T-cell (primary cell): ENCODE results near the gene YIF1B. TPM values are rescaled to one million over a fixed set of nuclear protein-coding genes. Genes with fewer than 3 reads are reported as not detected.

Experiments
- ATAC-seq, 4 experiments: fragments of 200-7000 bp in 3 of 4; fragments of 150-1000 bp in 1 of 4; cut with Tn5 transposase; replicated peaks in 1 of 4; 1 replicate in 3 of 4; 2 replicates in 1 of 4; pipeline ENCODE4 v1.10.0; 2021; ENCODE audit warnings: moderate library complexity in 3 of 4, mild to moderate bottlenecking in 2 of 4, moderate number of reproducible peaks in 1 of 4
- CTCF ChIA-PET, 2 donors: fragments of 300-600 bp; sonication (Branson Sonifier 250); formaldehyde crosslinking; loops; one replicate each; lab custom pipeline; 2022; ENCODE audit warnings: antibody characterized with exemption in 2 of 2; lab: Charles Lee
- POLR2A ChIA-PET, 2 donors: fragments of 300-600 bp; sonication (Branson Sonifier 250); formaldehyde crosslinking; loops; one replicate each; lab custom pipeline; 2022; ENCODE audit warnings: antibody characterized with exemption in 2 of 2; lab: Charles Lee
- DNase-seq, 35 experiments: peaks; one replicate each; pipeline versions ENCODE4 v3.0.0 to v3.0.0-alpha.2; 2013 to 2023
- H3K27ac ChIP-seq: one replicate; pipeline ENCODE4 v1.5.1; 2013; ENCODE audit warnings: low read length
- H3K27me3 ChIP-seq, 2 experiments: replicated peaks in 1 of 2; 1 replicate in 1 of 2; 2 replicates in 1 of 2; pipeline versions ENCODE4 v1.6.1 to v1.7.0; 2013; ENCODE audit warnings: low read length in 1 of 2, mixed read lengths in 1 of 2; ENCODE audit not compliant: control insufficient read depth in 2 of 2, insufficient read depth in 2 of 2; ENCODE audit errors: extremely low read depth in 1 of 2
- H3K36me3 ChIP-seq, 2 donors: 1 replicate in 1 of 2; 2 replicates in 1 of 2; pipeline versions ENCODE4 v1.6.1 to v1.7.0; 2013; ENCODE audit warnings: low read length in 1 of 2; ENCODE audit not compliant: control insufficient read depth in 2 of 2, insufficient read depth in 1 of 2; ENCODE audit errors: extremely low read depth in 1 of 2
- H3K4me1 ChIP-seq, 2 experiments: 1 replicate in 1 of 2; 2 replicates in 1 of 2; pipeline versions ENCODE4 v1.6.1 to v1.7.0; 2013; ENCODE audit warnings: low read length in 2 of 2, mixed read lengths in 1 of 2; ENCODE audit not compliant: insufficient read depth in 2 of 2, control insufficient read depth in 1 of 2; ENCODE audit errors: extremely low read depth in 1 of 2
- H3K4me3 ChIP-seq, 2 donors: 1 replicate in 1 of 2; 2 replicates in 1 of 2; pipeline versions ENCODE4 v1.5.1 to v1.7.0; 2013; ENCODE audit warnings: mild to moderate bottlenecking in 2 of 2, low read length in 1 of 2, moderate library complexity in 1 of 2; ENCODE audit not compliant: control insufficient read depth in 1 of 2; ENCODE audit errors: extremely low read depth in 1 of 2
- H3K9me3 ChIP-seq: 2 replicates; pipeline ENCODE4 v1.7.0; 2013
- H3K27ac Mint-ChIP-seq, 2 donors: one replicate each; pipeline ENCODE4 v1.8.0; 2020 to 2021; ENCODE audit warnings: mild to moderate bottlenecking in 2 of 2, mixed read lengths in 2 of 2
- H3K27me3 Mint-ChIP-seq, 2 donors: one replicate each; pipeline ENCODE4 v1.8.0; 2021 to 2022; ENCODE audit warnings: mixed read lengths in 2 of 2
- H3K36me3 Mint-ChIP-seq: one replicate; pipeline ENCODE4 v1.8.0; 2021; ENCODE audit warnings: mixed read lengths
- H3K4me1 Mint-ChIP-seq, 3 donors: one replicate each; pipeline ENCODE4 v1.8.0; 2020 to 2022; ENCODE audit warnings: mixed read lengths in 3 of 3, mild to moderate bottlenecking in 1 of 3
- H3K4me3 Mint-ChIP-seq, 3 donors: one replicate each; pipeline ENCODE4 v1.8.0; 2020 to 2022; ENCODE audit warnings: mild to moderate bottlenecking in 3 of 3, mixed read lengths in 3 of 3, moderate library complexity in 3 of 3
- H3K9me3 Mint-ChIP-seq, 3 donors: one replicate each; pipeline ENCODE4 v1.8.0; 2020 to 2022; ENCODE audit warnings: mixed read lengths in 3 of 3
- WGBS: methylation state at CpG from one replicate; pipeline ENCODE4 v1.1.5; 2013; ENCODE audit warnings: missing lambda C conversion rate; ENCODE audit not compliant: insufficient coverage; 5-methylcytosine and 5-hydroxymethylcytosine counted together
- total RNA-seq, 35 experiments: library from RNA in 6 of 35; stranded (reverse) in 6 of 35; fragments of 120-200 nt in 1 of 35; gene quantifications; one replicate each; pipeline versions ENCODE4 v1.2.1 to v1.2.4 and lab custom pipeline; 2013 to 2026

The YIF1B gene
- total RNA-seq, 5 donors from 2014 or later (not counting 1 experiment from before 2014, with no cell fraction given): 28.1 to 39.1 (median 34.1) TPM

GRCh38 chr19:38255383-38256014 lies 60.2 kb downstream of the YIF1B start:
- H3K36me3 Mint-ChIP-seq: no peaks in the 10 kb centered on the region
- Histone ChIP-seq H3K27ac (no peak overlapping the region), H3K4me3 (no peak overlapping the region), H3K36me3 (no peaks in the 10 kb centered on the region), H3K4me1 (peaks cover 0 to 5% of the 10 kb centered on the region in 2 experiments), H3K9me3 (no peaks in the 10 kb centered on the region), H3K27me3 (peaks cover 0 to 53% of the 10 kb centered on the region in 2 experiments)
- no peak for DNase-seq
- no peaks in the 10 kb centered on the region for H3K9me3 Mint-ChIP-seq
- ChIA-PET POLR2A (no interaction called here), CTCF (no interaction called here)
- no peak overlapping the region for H3K4me3 Mint-ChIP-seq
- peaks cover 0 to 10% (median 2%) of the 10 kb centered on the region in 3 donors for H3K4me1 Mint-ChIP-seq
- H3K27ac Mint-ChIP-seq: no peak overlapping the region
- ATAC-seq: no peak
- WGBS: 70% methylated on average over 10 of the region's 17 CpGs
- H3K27me3 Mint-ChIP-seq: peaks cover 26 to 29% of the 10 kb centered on the region in 2 donors

- ATAC-seq (no peak), DNase-seq (no peak)
- Histone ChIP-seq H3K27ac (no peak overlapping the region), H3K36me3 (no peaks in the 10 kb centered on the region), H3K27me3 (peaks cover 0 to 51% of the 10 kb centered on the region in 2 experiments), H3K4me1 (peaks cover 0 to 5% of the 10 kb centered on the region in 2 experiments), H3K4me3 (no peak overlapping the region), H3K9me3 (no peaks in the 10 kb centered on the region)
- ChIA-PET POLR2A (no interaction called here), CTCF (no interaction called here)
- no peak overlapping the region for H3K27ac Mint-ChIP-seq
- no peaks in the 10 kb centered on the region for H3K9me3 Mint-ChIP-seq
- peak overlapping the region in 1 of 3 donors; percentile 34 for H3K4me3 Mint-ChIP-seq
- H3K36me3 Mint-ChIP-seq: no peaks in the 10 kb centered on the region
- H3K27me3 Mint-ChIP-seq: peaks cover 24 to 26% of the 10 kb centered on the region in 2 donors
- WGBS: 79% methylated on average over 5 of the region's 5 CpGs
- H3K4me1 Mint-ChIP-seq: peaks cover 0 to 10% (median 2%) of the 10 kb centered on the region in 3 donors
Observed at GRCh38 chr19:38253788-38254187, 62.0 kb downstream of the YIF1B start.

Other genes starting within 250 kb of the YIF1B start
- not detected for gene DPF1, start 91.7 kb downstream of the YIF1B start, total RNA-seq
- 1 to 10 TPM in 2 of 5 donors, under 1 TPM in 1, not detected in 2; 0.82 to 2.8 (median 1.6) TPM for gene PPP1R14A, start 59.6 kb downstream of the YIF1B start, total RNA-seq
- gene SPINT2, start 51.4 kb downstream of the YIF1B start, total RNA-seq: 10 to 100 TPM; 30.3 to 48.5 (median 37.9) TPM
- 1 to 10 TPM in 2 of 5 donors, under 1 TPM in 1, not detected in 2; 0.56 to 1.4 (median 1.3) TPM for gene C19orf33, start 11.7 kb downstream of the YIF1B start, total RNA-seq
- gene KCNK6, start 3.9 kb upstream of the YIF1B start, total RNA-seq: 10 to 100 TPM in 3 of 5 donors, 1 to 10 TPM in 2; 4.8 to 12.9 (median 12.6) TPM
- gene CATSPERG, start 19.9 kb upstream of the YIF1B start, total RNA-seq: 10 to 100 TPM; 11.1 to 27.2 (median 21.2) TPM
- gene PSMD8, start 58.6 kb upstream of the YIF1B start, total RNA-seq: 10 to 100 TPM; 76.4 to 95.2 (median 85.8) TPM
- gene GGN, start 72.1 kb upstream of the YIF1B start, total RNA-seq: under 1 TPM in 4 of 5 donors, not detected in 1; 0.18 to 0.60 (median 0.31) TPM
- gene SPRED3, start 72.8 kb upstream of the YIF1B start, total RNA-seq: 1 to 10 TPM in 4 of 5 donors, under 1 TPM in 1; 0.93 to 2.9 (median 2.1) TPM
- gene FAM98C, start 87.1 kb upstream of the YIF1B start, total RNA-seq: 10 to 100 TPM; 31.9 to 62.1 (median 57.4) TPM
- gene RASGRP4, start 110.3 kb upstream of the YIF1B start, total RNA-seq: under 1 TPM; 0.09 to 0.70 (median 0.26) TPM
- gene RYR1, start 117.7 kb upstream of the YIF1B start, total RNA-seq: 1 to 10 TPM; 1.1 to 3.8 (median 2.9) TPM